Ishikawa (cell line): ENCODE data around the gene FA2H.

Experiments used
- CEBPB ChIP-seq: IDR thresholded peaks from 2 replicates; pipeline ENCODE4 v1.6.1; 2012
- CREB1 ChIP-seq: IDR thresholded peaks from 2 replicates; pipeline ENCODE4 v1.6.1; 2012; ENCODE audit warnings: low read depth
- EGR1 ChIP-seq: IDR thresholded peaks from 2 replicates; pipeline ENCODE4 v1.6.1; 2012
- EP300 ChIP-seq: IDR thresholded peaks from 2 replicates; pipeline ENCODE4 v1.6.1; 2012; ENCODE audit warnings: borderline replicate concordance
- FOXM1 ChIP-seq: IDR thresholded peaks from 2 replicates; pipeline ENCODE4 v1.6.1; 2012; ENCODE audit warnings: low read depth, borderline replicate concordance
- NFIC ChIP-seq: IDR thresholded peaks from 2 replicates; pipeline ENCODE4 v1.6.1; 2012
- RAD21 ChIP-seq: IDR thresholded peaks from 2 replicates; pipeline ENCODE4 v1.6.1; 2012; ENCODE audit warnings: low read depth
- TAF1 ChIP-seq: IDR thresholded peaks from 2 replicates; pipeline ENCODE4 v1.6.1; 2012; ENCODE audit warnings: low read depth, mild to moderate bottlenecking
- TCF12 ChIP-seq: IDR thresholded peaks from 2 replicates; pipeline ENCODE4 v1.6.1; 2012; ENCODE audit warnings: low read depth
- TEAD4 ChIP-seq: IDR thresholded peaks from 2 replicates; pipeline ENCODE4 v1.6.1; 2012
- YY1 ChIP-seq: IDR thresholded peaks from 2 replicates; pipeline ENCODE4 v1.6.1; 2012; ENCODE audit warnings: low read depth
- ZBTB7A ChIP-seq: IDR thresholded peaks from 2 replicates; pipeline ENCODE4 v1.6.1; 2012; ENCODE audit warnings: low read depth
- TF ChIP-seq, protein P1 (sequence below): IDR thresholded peaks from 2 replicates; pipeline ENCODE4 v1.6.1; 2012
- TF ChIP-seq, protein P2 (sequence below): IDR thresholded peaks from 2 replicates; pipeline ENCODE4 v1.6.1; 2012
- TF ChIP-seq, protein P3 (sequence below): IDR thresholded peaks from 2 replicates; pipeline ENCODE4 v1.6.1; 2012; ENCODE audit warnings: low read depth, mild to moderate bottlenecking

The FA2H gene

DNA sequence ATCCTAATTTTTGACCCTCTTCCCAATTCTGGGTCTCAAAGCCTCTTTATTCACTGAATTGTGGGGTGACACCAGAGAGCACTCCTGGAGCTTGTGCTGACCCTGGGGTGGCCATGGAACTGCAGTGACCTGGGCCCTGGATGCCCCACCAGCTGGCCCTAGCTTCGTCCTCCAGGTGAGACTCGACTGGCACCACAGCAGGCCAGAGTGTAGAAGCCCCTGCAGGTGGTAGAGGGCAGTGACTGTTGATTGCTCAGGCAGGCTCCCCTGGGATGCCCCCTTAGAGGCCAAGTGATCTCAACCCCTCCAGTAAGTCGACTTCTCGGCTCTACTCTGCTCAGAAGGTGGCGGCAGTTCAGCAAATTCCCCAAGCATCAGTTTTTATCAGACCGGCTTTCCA is 6.4 kb downstream of the FA2H start:
- TF ChIP-seq YY1 (no peak), CREB1 (no peak), NFIC (no peak), EP300 (no peak), TCF12 (no peak), TAF1 (no peak), FOXM1 (no peak), CEBPB (no peak)
- TF ChIP-seq, protein P1, sequence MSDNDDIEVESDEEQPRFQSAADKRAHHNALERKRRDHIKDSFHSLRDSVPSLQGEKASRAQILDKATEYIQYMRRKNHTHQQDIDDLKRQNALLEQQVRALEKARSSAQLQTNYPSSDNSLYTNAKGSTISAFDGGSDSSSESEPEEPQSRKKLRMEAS: no peak
- TF ChIP-seq, protein P2, sequence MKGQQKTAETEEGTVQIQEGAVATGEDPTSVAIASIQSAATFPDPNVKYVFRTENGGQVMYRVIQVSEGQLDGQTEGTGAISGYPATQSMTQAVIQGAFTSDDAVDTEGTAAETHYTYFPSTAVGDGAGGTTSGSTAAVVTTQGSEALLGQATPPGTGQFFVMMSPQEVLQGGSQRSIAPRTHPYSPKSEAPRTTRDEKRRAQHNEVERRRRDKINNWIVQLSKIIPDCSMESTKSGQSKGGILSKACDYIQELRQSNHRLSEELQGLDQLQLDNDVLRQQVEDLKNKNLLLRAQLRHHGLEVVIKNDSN: no peak

DNA sequence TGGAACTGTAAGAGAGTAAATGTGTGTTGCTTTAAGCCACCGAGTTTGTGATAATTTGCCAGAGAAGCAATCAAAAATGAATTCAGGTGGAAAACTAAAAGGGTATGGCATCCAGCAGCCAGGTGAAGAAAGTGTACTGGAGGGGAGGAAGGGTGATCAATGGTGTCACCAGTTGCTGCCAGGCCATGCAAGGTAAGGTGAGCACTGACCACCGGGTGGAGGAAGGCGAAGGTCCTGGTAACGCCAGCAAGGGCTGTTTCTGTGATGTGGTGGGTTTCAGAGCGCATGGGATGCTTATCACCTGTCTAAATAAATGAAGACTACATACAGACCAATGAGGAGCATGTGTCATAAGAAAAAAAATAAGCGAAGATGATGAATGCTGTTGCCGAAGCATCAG is 6.9 kb downstream of the FA2H start:
- no peak for TF ChIP-seq CREB1

DNA sequence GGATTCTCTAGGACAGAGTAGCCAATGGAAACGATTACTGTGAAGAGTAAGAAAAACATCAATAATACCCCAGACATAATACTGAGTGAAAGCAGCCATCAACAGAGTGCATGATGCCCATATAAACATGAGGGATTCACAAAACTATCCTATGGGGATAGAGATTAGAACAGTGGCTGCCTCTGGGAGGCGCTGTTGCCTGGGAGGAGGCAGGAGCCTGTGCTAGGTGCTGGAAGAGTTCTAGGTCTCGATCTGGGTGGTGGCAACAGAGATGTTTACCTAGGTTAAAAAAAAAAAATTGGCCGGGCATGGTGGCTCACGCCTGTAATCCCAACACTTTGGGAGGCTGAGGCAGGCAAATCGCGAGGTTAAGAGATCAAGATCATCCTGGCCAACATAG is 7.9 kb downstream of the FA2H start:
- no peak for TF ChIP-seq CREB1
- no peak for TF ChIP-seq EP300
- TF ChIP-seq RAD21: peak; percentile 21; the same call in 1 of the 2 replicates

DNA sequence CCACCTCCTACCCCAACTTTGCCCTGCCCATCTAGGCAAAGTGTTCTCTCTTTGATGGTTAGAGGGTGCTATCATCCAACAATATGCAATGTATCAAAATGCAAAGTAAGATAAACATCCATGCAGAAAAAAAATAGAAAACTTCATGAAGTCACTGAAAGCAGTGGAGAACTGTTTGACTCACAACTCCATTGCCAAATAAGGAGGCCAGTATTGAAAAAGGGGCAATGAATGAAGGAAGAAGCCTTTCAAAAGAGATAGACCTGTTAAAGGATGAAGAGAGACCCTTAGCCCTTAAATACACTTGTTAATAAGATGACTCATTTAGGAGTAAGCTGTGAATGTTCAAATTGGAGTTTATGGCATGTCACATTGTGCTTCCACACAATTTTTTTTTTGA is 13.0 kb downstream of the FA2H start:
- TF ChIP-seq YY1: no peak
- no peak for TF ChIP-seq TAF1
- TF ChIP-seq, protein P2: no peak
- no peak for TF ChIP-seq CEBPB

DNA sequence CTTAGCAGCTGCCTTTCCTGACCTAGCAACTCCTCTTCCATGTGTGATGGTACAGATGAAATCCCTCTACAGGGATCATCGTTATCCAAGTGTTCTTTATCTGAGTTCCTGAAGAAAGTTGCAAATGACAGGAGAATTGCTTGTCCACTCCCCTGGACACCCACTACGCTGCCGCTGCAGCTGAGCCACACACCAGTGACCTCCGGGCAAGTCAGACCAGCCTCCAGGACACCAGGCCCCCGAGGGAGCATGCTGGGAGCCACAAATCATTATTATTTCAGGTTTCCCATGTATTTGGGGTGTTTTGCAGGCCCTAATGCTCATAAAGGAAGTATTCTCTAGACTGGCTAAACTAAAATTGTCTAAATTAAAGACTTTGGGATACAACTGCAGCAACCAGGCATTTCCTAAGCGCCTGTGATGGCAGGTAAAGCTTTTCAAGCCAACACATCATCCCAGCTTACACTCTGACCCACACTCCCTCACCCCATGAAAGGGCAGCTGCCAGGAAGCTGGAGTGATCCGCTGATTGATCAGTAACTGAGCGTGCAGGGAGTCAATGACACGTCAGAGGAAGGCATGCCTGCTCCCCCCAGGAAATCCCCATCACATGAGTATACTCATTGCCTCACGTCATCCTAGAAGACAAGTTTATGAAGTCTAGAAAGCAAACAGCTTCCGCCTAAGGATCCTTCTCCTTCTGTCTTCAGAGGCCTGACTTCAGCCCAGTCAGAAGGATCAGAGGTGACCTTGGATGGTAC is 14.4 kb downstream of the FA2H start:
- TF ChIP-seq EP300 (no peak), EGR1 (no peak), NFIC (no peak), YY1 (no peak), TAF1 (no peak), TEAD4 (no peak), FOXM1 (no peak), CREB1 (no peak), RAD21 (no peak), CEBPB (no peak), ZBTB7A (no peak), TCF12 (no peak)
- TF ChIP-seq, protein P1: no peak
- TF ChIP-seq, protein P3, sequence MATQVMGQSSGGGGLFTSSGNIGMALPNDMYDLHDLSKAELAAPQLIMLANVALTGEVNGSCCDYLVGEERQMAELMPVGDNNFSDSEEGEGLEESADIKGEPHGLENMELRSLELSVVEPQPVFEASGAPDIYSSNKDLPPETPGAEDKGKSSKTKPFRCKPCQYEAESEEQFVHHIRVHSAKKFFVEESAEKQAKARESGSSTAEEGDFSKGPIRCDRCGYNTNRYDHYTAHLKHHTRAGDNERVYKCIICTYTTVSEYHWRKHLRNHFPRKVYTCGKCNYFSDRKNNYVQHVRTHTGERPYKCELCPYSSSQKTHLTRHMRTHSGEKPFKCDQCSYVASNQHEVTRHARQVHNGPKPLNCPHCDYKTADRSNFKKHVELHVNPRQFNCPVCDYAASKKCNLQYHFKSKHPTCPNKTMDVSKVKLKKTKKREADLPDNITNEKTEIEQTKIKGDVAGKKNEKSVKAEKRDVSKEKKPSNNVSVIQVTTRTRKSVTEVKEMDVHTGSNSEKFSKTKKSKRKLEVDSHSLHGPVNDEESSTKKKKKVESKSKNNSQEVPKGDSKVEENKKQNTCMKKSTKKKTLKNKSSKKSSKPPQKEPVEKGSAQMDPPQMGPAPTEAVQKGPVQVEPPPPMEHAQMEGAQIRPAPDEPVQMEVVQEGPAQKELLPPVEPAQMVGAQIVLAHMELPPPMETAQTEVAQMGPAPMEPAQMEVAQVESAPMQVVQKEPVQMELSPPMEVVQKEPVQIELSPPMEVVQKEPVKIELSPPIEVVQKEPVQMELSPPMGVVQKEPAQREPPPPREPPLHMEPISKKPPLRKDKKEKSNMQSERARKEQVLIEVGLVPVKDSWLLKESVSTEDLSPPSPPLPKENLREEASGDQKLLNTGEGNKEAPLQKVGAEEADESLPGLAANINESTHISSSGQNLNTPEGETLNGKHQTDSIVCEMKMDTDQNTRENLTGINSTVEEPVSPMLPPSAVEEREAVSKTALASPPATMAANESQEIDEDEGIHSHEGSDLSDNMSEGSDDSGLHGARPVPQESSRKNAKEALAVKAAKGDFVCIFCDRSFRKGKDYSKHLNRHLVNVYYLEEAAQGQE: no peak
- TF ChIP-seq, protein P2: no peak

DNA sequence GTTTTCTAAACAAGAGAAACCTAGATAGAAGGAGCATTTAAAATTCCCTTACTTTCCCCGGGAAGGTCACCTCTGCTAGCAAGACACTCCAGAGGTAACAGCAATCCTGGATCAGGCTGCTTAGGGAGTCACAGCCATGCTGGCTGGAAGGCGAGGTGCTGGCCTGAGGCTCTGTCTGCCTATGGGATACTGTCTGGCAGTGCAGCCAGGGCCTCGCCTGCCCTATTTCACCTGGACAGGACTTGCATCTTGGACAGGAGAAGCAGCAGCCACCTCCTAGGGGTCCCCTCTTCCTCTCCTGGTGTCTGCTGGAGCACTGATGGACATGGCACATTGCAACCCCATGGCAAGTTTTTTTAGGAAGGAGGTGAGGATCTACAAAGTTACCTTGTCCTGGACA is 15.1 kb downstream of the FA2H start:
- TF ChIP-seq CEBPB (no peak), EP300 (no peak), CREB1 (no peak), YY1 (no peak), NFIC (no peak)

DNA sequence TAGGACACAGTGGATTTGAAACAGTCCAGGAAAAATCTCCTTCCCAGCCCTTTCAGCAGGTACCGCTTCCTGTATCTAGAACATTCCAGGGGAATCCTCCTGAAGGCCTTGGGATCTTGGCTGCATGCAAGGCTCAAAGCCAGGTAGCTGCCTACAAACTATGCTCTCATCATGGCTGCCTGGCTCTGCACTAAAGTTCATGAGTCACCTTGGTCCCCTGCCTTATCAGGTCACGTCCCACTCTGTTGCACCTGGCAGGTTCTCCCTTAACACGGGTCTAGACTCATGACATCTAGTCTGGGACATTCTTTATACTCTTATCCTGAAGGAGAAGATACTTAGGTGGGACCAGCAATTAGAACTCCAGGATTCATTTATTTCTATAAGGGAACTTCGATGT is 15.8 kb downstream of the FA2H start:
- no peak for TF ChIP-seq FOXM1
- TF ChIP-seq TEAD4: no peak
- TF ChIP-seq RAD21: no peak
- TF ChIP-seq CEBPB: no peak
- TF ChIP-seq CREB1: no peak
- no peak for TF ChIP-seq EP300

DNA sequence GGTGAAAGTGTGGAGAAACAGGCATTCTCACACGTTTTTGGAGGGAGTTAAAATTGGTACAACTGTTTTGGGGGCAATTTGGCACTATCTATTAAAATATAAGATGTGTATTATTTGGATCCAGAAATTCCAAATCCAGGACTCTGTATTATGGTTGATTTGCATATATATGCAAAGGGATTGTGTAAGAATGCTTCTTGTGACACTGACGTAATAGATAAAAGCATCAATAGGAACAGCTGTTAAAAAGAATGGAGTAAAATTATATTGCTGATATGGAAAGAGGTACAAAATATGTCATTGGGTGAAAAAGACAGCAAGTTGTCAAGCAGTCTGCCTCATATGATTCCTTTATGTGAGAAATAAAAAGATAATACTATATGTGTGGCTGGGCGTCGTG is 17.3 kb downstream of the FA2H start:
- TF ChIP-seq CREB1 (no peak), EGR1 (no peak)
- TF ChIP-seq, protein P1: no peak
- TF ChIP-seq, protein P2: no peak
